ENCODE results near the gene PYGO2.

DNA sequence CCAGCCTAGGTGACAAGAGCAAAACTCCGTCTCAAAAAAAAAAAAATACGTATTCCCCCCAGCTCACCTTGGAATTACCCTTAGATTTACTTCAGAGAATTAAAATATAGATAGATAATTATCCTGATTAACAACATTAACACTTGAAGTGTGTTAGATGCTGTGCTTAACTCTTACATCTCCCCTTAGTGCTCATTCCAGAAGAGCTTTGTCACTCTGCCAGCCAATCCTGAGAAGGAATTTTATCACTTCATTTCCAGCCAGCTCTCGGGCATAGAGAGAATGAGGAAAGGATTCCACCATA, 10.6 kb upstream of the PYGO2 start:
- TF ChIP-seq, protein P1, sequence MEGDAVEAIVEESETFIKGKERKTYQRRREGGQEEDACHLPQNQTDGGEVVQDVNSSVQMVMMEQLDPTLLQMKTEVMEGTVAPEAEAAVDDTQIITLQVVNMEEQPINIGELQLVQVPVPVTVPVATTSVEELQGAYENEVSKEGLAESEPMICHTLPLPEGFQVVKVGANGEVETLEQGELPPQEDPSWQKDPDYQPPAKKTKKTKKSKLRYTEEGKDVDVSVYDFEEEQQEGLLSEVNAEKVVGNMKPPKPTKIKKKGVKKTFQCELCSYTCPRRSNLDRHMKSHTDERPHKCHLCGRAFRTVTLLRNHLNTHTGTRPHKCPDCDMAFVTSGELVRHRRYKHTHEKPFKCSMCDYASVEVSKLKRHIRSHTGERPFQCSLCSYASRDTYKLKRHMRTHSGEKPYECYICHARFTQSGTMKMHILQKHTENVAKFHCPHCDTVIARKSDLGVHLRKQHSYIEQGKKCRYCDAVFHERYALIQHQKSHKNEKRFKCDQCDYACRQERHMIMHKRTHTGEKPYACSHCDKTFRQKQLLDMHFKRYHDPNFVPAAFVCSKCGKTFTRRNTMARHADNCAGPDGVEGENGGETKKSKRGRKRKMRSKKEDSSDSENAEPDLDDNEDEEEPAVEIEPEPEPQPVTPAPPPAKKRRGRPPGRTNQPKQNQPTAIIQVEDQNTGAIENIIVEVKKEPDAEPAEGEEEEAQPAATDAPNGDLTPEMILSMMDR (IDR thresholded peaks at IDR 0.05): no peak
- no peak for TF ChIP-seq POLR2AphosphoS5 (IDR thresholded peaks at IDR 0.05)
- no peak for TF ChIP-seq EP300 (IDR thresholded peaks at IDR 0.05)

Data from esophagus muscularis mucosa (tissue), 4 donors.